ENCODE data around the gene STAT5B. TPM values are rescaled to one million over a fixed set of nuclear protein-coding genes. Genes with fewer than 3 reads are reported as not detected.
A peak's percentile ranks its signal among the peaks of the same experiment; 100 is the strongest.

The STAT5B gene
- total RNA-seq, 1 donor from 2014 or later, result 80.6 TPM

DNA sequence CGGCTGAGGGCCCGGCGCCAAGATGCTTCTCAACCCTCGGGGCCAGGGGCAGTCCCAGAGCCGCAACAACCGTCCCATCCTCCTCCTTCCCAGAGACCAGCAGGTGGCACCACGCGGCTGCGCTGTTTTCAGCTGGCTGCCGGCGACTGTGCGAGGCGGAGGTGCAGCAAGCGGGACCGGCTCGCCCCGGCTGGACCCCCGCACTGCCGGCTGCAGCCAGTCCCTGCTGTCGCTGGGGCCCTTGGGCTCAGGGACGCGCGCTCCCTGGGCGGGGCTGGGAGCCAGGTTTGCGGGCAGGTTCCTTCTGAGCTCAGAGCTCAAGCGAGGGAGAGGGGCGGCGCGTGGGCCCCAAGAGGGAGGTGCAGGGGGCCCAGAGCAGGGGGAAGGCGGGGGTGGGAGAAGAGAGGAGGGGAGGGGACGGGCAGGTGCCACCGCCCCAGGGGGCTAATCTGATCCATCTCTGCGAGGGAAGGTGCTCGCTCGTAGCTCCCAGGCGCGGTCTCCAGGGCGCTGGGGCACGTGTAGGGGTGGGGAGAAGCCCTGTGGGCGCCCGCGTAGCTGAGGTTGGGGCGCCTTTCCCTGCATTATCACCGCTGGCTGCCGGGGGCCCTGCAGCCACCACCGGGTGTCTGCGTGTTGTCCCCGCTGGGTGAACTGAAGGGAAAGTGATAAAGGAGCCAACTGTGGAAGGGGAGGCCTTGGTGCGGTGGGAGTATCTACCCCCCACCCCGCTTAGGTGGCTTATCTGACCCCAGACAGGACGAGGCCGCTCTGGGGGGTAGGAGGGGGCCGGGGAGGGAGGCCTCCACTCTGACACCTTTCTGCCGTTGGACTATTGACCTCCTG lies 36.3 kb upstream of the STAT5B start:
- peak in 1 of 2 donors; percentile 90 for DNase-seq (ENCODE audit: low spot score in 2 of 2)
- H3K4me1 ChIP-seq, result peaks cover 0 to 17% of the 10 kb centered on the region in 2 donors

DNA sequence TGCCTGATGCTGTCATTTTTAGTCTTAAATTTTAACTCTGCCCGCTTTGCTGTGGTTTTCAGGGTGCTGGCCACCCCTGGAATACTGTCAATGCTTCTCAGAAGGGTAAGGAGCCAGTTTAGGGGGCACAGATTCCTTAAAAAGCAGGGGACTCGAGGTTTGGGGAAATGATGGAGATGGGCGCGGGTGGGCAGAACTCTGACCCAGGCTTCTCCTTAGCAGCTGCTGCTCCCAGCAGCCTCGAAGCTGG lies 35.8 kb upstream of the STAT5B start:
- Histone ChIP-seq H3K9me3 (no peaks in the 10 kb centered on the region), H3K36me3 (peaks cover 53 to 87% of the 10 kb centered on the region in 2 donors), H3K27ac (peak overlapping the region; percentile 67 to 72), H3K4me3 (no peak overlapping the region), H3K4me1 (peaks cover 0 to 17% of the 10 kb centered on the region in 2 donors), H3K27me3 (no peaks in the 10 kb centered on the region)
- intact Hi-C loops (cut with DNase I), result loop anchor here (2.0 kb wide), 1 partner anchor 77 kb away; the partner anchor contains the start of gene STAT3
- DNase-seq (ENCODE audit: low spot score in 2 of 2), result no peak
- TF ChIP-seq, protein P1, sequence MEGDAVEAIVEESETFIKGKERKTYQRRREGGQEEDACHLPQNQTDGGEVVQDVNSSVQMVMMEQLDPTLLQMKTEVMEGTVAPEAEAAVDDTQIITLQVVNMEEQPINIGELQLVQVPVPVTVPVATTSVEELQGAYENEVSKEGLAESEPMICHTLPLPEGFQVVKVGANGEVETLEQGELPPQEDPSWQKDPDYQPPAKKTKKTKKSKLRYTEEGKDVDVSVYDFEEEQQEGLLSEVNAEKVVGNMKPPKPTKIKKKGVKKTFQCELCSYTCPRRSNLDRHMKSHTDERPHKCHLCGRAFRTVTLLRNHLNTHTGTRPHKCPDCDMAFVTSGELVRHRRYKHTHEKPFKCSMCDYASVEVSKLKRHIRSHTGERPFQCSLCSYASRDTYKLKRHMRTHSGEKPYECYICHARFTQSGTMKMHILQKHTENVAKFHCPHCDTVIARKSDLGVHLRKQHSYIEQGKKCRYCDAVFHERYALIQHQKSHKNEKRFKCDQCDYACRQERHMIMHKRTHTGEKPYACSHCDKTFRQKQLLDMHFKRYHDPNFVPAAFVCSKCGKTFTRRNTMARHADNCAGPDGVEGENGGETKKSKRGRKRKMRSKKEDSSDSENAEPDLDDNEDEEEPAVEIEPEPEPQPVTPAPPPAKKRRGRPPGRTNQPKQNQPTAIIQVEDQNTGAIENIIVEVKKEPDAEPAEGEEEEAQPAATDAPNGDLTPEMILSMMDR (IDR thresholded peaks at IDR 0.05), result no peak

More for the DNA sequence above, 36.3 kb upstream of the STAT5B start:
- intact Hi-C loops (cut with DNase I), result loop anchor here (2.0 kb wide), 1 partner anchor 76 kb away; the partner anchor contains the start of gene STAT3
- TF ChIP-seq, protein P1 (IDR thresholded peaks at IDR 0.05), result peak; percentile 50 to 80 (median 71)
- peaks cover 59 to 87% of the 10 kb centered on the region in 2 donors for H3K36me3 ChIP-seq
- H3K27me3 ChIP-seq, result no peaks in the 10 kb centered on the region
- H3K4me3 ChIP-seq, result peak overlapping the region; percentile 5 to 23
- peak overlapping the region; percentile 67 to 72 for H3K27ac ChIP-seq
- H3K9me3 ChIP-seq, result no peaks in the 10 kb centered on the region

DNA sequence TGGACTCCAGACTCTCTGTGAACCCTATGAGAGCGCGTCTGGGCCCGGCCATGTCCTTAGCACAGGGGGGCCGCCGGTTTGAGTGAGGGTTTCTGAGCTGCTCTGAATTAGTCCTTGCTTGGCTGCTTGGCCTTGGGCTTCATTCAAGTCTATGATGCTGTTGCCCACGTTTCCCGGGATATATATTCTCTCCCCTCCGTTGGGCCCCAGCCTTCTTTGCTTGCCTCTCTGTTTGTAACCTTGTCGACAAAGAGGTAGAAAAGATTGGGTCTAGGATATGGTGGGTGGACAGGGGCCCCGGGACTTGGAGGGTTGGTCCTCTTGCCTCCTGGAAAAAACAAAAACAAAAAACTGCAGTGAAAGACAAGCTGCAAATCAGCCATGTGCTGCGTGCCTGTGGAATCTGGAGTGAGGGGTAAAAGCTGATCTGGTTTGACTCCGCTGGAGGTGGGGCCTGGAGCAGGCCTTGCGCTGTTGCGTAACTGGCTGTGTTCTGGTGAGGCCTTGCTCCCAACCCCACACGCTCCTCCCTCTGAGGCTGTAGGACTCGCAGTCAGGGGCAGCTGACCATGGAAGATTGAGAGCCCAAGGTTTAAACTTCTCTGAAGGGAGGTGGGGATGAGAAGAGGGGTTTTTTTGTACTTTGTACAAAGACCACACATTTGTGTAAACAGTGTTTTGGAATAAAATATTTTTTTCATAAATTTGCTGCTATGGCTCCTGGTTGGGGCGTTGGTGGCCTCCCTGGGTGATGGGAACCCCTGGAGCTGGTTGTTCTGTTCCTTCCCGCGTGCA lies 35.2 kb upstream of the STAT5B start:
- intact Hi-C loops (cut with DNase I), result loop anchor here (2.0 kb wide), 1 partner anchor 77 kb away; the partner anchor contains the start of gene STAT3
- peaks cover 0 to 17% of the 10 kb centered on the region in 2 donors for H3K4me1 ChIP-seq

DNA sequence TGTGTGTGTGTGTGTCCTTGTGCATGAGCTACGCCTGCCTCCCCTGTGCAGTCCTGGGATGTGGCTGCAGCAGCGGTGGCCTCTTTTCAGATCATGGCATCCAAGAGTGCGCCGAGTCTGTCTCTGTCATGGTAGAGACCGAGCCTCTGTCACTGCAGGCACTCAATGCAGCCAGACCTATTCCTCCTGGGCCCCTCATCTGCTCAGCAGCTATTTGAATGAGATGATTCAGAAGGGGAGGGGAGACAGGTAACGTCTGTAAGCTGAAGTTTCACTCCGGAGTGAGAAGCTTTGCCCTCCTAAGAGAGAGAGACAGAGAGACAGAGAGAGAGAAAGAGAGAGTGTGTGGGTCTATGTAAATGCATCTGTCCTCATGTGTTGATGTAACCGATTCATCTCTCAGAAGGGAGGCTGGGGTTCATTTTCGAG lies 34.6 kb upstream of the STAT5B start:
- no peaks in the 10 kb centered on the region for H3K27me3 ChIP-seq
- H3K4me1 ChIP-seq, result peaks cover 0 to 17% of the 10 kb centered on the region in 2 donors
- H3K36me3 ChIP-seq, result peaks cover 50 to 87% of the 10 kb centered on the region in 2 donors
- intact Hi-C loops (cut with DNase I), result no loop called here
- no peak overlapping the region for H3K4me3 ChIP-seq
- TF ChIP-seq, protein P1 (IDR thresholded peaks at IDR 0.05), result no peak
- no peaks in the 10 kb centered on the region for H3K9me3 ChIP-seq
- no peak for DNase-seq (ENCODE audit: low spot score in 2 of 2)
- H3K27ac ChIP-seq, result peak overlapping the region; percentile 67 to 68

More for the DNA sequence above, 35.2 kb upstream of the STAT5B start:
- Histone ChIP-seq H3K9me3 (no peaks in the 10 kb centered on the region), H3K4me3 (no peak overlapping the region), H3K27ac (peak overlapping the region; percentile 67 to 72), H3K27me3 (no peaks in the 10 kb centered on the region), H3K36me3 (peaks cover 51 to 87% of the 10 kb centered on the region in 2 donors)
- TF ChIP-seq, protein P1 (IDR thresholded peaks at IDR 0.05), result no peak
- DNase-seq (ENCODE audit: low spot score in 2 of 2), result peak; percentile 68 to 92

DNA sequence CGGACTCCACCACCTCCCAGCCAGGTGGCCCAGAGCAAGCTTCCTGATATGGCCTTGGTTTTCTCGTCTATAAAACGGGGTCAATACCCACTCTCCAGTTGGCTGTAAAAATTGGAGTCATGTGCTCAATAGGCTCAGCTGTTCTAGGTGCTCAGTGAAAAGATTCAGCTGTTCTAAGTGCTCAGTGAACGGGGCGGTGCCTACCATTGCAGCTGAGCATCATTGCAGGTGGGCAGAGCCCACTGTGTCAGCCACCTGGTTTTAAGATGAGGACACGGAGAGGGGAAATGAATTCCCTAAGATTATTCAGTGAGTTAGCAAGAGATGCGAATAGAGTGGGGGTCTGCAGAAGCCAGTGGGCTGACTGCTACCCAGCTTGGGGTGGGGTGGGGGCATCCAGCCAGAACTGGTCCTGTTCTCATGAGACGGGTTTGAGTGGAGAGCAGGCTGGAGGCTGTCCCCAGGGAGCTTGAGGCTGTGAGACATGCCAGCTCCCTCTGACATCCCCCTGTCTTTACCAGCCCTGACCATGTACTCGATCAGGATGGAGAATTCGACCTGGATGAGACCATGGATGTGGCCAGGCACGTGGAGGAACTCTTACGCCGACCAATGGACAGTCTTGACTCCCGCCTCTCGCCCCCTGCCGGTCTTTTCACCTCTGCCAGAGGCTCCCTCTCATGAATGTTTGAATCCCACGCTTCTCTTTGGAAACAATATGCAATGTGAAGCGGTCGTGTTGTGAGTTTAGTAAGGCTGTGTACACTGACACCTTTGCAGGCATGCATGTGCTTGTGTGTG lies 34.0 kb upstream of the STAT5B start:
- TF ChIP-seq, protein P1 (IDR thresholded peaks at IDR 0.05), result no peak
- intact Hi-C loops (cut with DNase I), result no loop called here
- peak overlapping the region in 1 of 2 donors; percentile 68 for H3K27ac ChIP-seq

More for the DNA sequence above, 34.0 kb upstream of the STAT5B start:
- Histone ChIP-seq H3K4me1 (peaks cover 0 to 17% of the 10 kb centered on the region in 2 donors), H3K9me3 (no peaks in the 10 kb centered on the region), H3K4me3 (no peak overlapping the region), H3K27me3 (no peaks in the 10 kb centered on the region), H3K36me3 (peaks cover 47 to 86% of the 10 kb centered on the region in 2 donors)
- DNase-seq (ENCODE audit: low spot score in 2 of 2), result no peak

All from ascending aorta (tissue), 2 donors.